GM12878 (cell line): ENCODE measurements around the gene MMRN2. TPM values are rescaled to one million over a fixed set of nuclear protein-coding genes. Genes with fewer than 3 reads are reported as not detected.

Experiments
- CBFB ChIP-seq: IDR thresholded peaks from 2 replicates; pipeline ENCODE4 v1.6.1; 2016; ENCODE audit warnings: antibody characterized with exemption, low read depth
- ETV6 ChIP-seq, 2 experiments: fragments of 450-650 bp in 1 of 2; IDR thresholded peaks in 1 of 2; conservative IDR thresholded peaks in 1 of 2; 2 replicates each; pipeline ENCODE4 v1.6.1; 2014; ENCODE audit warnings: antibody characterized with exemption in 1 of 2, borderline replicate concordance in 1 of 2, low read depth in 1 of 2, mild to moderate bottlenecking in 1 of 2, moderate library complexity in 1 of 2
- FOXK2 ChIP-seq: fragments of 450-650 bp; IDR thresholded peaks from 2 replicates; pipeline ENCODE4 v1.6.1; 2017; ENCODE audit warnings: mild to moderate bottlenecking, moderate library complexity
- RBBP5 ChIP-seq: fragments of 200-600 bp; sonication (generic); conservative IDR thresholded peaks from 2 replicates; pipeline ENCODE4 v1.6.1; 2016
- SPI1 ChIP-seq: IDR thresholded peaks from 2 replicates; pipeline ENCODE4 v1.6.1; 2011; ENCODE audit warnings: low read depth, mild to moderate bottlenecking, low read length, moderate library complexity, borderline replicate concordance; ENCODE audit not compliant: insufficient read depth
- STAT1 ChIP-seq: fragments of 450-650 bp; conservative IDR thresholded peaks from 2 replicates; pipeline ENCODE4 v1.6.1; 2014; ENCODE audit warnings: antibody characterized with exemption, mild to moderate bottlenecking
- TBL1XR1 ChIP-seq: IDR thresholded peaks from 2 replicates; pipeline ENCODE4 v1.6.1; 2012; ENCODE audit warnings: low read depth, low read length, improper control_type of control experiment
- polyA plus RNA-seq, 11 experiments: library from polyadenylated mRNA; depleted of rRNA in 4 of 11; unstranded in 6 of 11; stranded (reverse) in 5 of 11; fragments of >200 nt; fragmentation: Nextera tagmentation in 4 of 11; fragmentation: Illumina TruSeq in 1 of 11; extraction: Ambion mirVana in 4 of 11; extraction: Trizol in 1 of 11; gene quantifications; 1 replicate in 1 of 11; 2 replicates in 10 of 11; pipeline versions ENCODE4 v1.2.1 to v1.2.3, GENCODE V29; 2011 to 2016; ENCODE audit warnings: inconsistent platforms in 2 of 11, missing spikeins in 2 of 11, low read depth in 1 of 11
- total RNA-seq, 4 experiments: library from RNA; depleted of rRNA in 3 of 4; stranded (reverse); fragments of >200 nt in 3 of 4; fragmentation: Illumina TruSeq in 1 of 4; extraction: Trizol in 1 of 4; gene quantifications; 2 replicates each; pipeline versions ENCODE4 v1.2.1 to v1.2.3, GENCODE V29; 2013 to 2021
- TF ChIP-seq, protein P1 (sequence below): fragments of 450-650 bp; IDR thresholded peaks from 2 replicates; pipeline ENCODE4 v1.6.1; 2016; ENCODE audit warnings: mild to moderate bottlenecking, moderate library complexity, borderline replicate concordance
- TF ChIP-seq, protein P2 (sequence below): IDR thresholded peaks from 2 replicates; pipeline ENCODE4 v1.6.1; 2012; ENCODE audit warnings: mild to moderate bottlenecking, low read depth, low read length
- TF ChIP-seq, protein P3 (sequence below): IDR thresholded peaks from 2 replicates; pipeline ENCODE4 v1.6.1; 2011; ENCODE audit warnings: low read depth, mild to moderate bottlenecking, low read length, moderate library complexity, borderline replicate concordance; ENCODE audit errors: extremely low read depth

MMRN2 gene
- total and polyA plus RNA-seq, 10 of the 15 experiments (the other 5 are each of a cell fraction or from before 2014, with no cell fraction given) = 0.09 to 1.0 (median 0.54) TPM; not detected in 3

DNA sequence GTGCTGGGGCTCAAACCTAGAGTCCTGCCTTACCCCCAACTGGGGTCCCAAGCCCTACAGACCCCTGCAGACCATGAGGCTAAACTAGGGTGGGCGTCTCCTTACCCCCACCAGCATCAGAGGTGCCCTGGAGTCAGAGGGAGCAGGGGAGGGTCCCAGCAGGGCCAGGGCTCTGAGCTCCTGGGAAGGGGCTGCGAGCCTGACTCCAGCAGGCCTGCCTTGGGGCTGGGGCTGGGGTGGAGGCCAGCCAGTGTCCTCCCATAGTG lies 2.3 kb upstream of the MMRN2 start (continued):
- TF ChIP-seq, protein P1, sequence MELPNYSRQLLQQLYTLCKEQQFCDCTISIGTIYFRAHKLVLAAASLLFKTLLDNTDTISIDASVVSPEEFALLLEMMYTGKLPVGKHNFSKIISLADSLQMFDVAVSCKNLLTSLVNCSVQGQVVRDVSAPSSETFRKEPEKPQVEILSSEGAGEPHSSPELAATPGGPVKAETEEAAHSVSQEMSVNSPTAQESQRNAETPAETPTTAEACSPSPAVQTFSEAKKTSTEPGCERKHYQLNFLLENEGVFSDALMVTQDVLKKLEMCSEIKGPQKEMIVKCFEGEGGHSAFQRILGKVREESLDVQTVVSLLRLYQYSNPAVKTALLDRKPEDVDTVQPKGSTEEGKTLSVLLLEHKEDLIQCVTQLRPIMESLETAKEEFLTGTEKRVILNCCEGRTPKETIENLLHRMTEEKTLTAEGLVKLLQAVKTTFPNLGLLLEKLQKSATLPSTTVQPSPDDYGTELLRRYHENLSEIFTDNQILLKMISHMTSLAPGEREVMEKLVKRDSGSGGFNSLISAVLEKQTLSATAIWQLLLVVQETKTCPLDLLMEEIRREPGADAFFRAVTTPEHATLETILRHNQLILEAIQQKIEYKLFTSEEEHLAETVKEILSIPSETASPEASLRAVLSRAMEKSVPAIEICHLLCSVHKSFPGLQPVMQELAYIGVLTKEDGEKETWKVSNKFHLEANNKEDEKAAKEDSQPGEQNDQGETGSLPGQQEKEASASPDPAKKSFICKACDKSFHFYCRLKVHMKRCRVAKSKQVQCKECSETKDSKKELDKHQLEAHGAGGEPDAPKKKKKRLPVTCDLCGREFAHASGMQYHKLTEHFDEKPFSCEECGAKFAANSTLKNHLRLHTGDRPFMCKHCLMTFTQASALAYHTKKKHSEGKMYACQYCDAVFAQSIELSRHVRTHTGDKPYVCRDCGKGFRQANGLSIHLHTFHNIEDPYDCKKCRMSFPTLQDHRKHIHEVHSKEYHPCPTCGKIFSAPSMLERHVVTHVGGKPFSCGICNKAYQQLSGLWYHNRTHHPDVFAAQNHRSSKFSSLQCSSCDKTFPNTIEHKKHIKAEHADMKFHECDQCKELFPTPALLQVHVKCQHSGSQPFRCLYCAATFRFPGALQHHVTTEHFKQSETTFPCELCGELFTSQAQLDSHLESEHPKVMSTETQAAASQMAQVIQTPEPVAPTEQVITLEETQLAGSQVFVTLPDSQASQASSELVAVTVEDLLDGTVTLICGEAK = no peak
- TF ChIP-seq TBL1XR1 (no peak), STAT1 (no peak), CBFB (no peak), RBBP5 (no peak), ETV6 (conservative IDR thresholded peaks at IDR 0.05 in 1 of 2, IDR thresholded peaks at IDR 0.05 in 1 of 2; ENCODE audit: borderline replicate concordance in 1 of 2, low read depth in 1 of 2) (no peak), FOXK2 (no peak), SPI1 (no peak)
- TF ChIP-seq, protein P2, sequence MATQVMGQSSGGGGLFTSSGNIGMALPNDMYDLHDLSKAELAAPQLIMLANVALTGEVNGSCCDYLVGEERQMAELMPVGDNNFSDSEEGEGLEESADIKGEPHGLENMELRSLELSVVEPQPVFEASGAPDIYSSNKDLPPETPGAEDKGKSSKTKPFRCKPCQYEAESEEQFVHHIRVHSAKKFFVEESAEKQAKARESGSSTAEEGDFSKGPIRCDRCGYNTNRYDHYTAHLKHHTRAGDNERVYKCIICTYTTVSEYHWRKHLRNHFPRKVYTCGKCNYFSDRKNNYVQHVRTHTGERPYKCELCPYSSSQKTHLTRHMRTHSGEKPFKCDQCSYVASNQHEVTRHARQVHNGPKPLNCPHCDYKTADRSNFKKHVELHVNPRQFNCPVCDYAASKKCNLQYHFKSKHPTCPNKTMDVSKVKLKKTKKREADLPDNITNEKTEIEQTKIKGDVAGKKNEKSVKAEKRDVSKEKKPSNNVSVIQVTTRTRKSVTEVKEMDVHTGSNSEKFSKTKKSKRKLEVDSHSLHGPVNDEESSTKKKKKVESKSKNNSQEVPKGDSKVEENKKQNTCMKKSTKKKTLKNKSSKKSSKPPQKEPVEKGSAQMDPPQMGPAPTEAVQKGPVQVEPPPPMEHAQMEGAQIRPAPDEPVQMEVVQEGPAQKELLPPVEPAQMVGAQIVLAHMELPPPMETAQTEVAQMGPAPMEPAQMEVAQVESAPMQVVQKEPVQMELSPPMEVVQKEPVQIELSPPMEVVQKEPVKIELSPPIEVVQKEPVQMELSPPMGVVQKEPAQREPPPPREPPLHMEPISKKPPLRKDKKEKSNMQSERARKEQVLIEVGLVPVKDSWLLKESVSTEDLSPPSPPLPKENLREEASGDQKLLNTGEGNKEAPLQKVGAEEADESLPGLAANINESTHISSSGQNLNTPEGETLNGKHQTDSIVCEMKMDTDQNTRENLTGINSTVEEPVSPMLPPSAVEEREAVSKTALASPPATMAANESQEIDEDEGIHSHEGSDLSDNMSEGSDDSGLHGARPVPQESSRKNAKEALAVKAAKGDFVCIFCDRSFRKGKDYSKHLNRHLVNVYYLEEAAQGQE = no peak
- TF ChIP-seq, protein P3, sequence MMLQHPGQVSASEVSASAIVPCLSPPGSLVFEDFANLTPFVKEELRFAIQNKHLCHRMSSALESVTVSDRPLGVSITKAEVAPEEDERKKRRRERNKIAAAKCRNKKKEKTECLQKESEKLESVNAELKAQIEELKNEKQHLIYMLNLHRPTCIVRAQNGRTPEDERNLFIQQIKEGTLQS = no peak
- TF ChIP-seq, all 136 proteins: peak for 0
